NCI-H2081 treated with DMSO at 0.1 percent for 48 hours (cell line): ENCODE results near the gene SCN1B.

Source experiments
- DNase-seq: peaks from one replicate; lab custom pipeline; 2025; lab: John Stamatoyannopoulos, UW

The SCN1B gene

DNA sequence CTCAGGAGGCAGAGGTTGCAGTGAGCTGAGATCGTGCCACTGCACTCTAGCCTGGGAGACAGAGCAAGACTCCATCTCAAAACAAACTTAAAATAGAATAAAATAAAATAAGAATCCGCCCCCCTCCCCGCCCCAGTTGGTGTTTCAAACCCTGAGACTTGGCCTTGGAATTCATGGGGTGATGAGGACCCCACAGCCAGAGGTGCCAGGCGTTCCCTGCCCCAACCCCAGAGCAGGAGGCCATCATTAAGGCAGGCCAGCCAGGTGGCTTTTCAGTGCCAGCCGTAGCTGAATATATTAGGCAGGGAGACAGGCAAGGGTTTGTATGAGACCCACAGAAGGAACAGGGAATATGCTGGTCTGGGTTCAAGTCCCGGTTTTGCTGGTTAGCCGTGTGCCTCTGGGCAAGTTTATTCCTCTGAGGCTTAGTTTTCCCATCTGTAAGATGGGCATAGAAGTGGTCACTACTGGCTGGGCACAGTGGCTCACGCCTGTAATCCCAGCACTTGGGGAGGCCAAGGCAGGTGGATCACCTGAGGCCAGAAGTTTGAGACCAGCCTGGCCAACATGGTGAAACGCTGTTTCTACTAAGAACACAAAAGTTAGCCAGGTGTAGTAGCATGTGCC is 23.5 kb downstream of the SCN1B start:
- no peak for DNase-seq

DNA sequence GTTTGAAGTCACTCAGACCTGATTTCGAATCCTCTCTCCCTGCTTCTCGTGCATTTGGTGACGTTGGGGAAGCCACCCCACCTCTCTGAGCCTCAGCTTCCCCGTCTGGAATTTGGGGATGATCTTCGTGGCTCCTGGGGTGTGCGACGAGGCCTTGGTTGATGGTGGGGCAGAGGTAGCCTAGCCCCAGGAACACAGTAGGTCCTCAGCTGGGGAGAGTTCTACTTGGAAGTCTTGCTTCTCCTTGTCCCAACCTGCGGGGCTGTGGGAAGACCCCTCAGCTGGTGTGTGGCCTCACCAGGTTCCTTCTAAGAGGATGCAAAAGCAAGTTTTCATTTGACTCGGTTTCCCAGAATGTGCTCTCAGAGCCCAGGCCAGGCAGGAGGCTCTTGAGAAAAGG is 24.4 kb downstream of the SCN1B start:
- no peak for DNase-seq

DNA sequence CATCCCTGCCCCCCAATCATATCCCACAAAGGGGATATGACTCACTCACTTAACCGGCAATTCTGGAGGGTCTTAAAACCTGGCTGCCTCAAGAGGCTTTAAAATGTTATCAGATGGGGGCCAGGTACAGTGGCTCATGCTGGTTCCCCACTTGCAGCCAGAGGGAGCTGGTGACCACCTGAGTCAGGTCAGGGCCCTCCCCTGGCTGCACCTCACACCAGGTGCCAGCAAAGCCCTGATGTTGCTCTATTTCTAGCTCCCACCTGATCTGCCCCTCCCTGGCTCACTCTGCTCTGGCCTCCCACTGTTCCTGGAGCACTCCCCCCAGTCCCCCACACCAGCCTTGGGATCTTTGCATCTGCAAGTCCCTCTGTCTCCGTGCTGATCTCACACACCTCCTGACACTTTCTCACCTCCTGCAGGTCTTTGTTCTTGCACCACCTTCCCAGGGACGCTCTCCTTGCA is 25.5 kb downstream of the SCN1B start:
- DNase-seq = no peak

DNA sequence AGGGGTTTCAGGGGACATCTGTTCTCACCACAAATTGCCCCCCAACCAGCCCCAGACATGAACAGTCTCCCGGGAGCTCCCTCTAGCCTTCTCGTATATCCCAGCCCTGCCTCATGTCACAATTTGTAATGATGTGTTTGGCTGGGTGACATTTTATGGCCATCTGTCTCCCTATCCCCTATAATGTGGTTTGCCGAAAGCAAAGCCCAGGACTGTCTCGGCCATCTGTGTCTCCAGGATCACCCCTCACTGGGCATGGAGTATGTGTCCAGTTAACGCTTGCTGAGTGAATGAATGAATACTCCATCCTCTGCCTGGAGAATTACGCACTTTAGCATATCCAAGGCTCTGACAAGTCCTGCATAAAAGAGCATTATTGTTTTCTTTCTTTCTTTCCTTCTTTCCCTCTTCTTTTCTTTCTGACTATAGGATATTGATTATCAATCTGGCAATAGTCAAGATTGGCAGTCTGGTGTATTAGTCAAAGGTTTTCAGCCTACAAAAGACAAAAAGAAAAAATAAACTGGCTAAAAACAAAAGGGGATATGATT is 26.3 kb downstream of the SCN1B start:
- DNase-seq = no peak

DNA sequence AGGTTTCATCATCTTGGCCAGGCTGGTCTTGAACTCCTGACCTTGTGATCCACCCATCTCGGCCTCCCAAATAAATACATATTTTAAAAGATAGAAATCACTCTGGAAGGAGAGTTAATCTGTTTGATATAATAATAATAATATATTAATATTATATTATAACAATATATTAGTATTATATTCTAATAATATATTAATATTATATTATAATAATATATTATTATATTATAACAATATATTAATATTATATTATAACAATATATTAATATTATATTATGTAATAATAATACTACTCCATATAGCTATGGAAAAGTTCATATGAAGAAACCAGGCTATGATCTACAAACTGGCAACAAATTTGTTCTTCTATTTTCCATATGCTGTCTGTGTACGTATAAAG is 28.1 kb downstream of the SCN1B start:
- no peak for DNase-seq

DNA sequence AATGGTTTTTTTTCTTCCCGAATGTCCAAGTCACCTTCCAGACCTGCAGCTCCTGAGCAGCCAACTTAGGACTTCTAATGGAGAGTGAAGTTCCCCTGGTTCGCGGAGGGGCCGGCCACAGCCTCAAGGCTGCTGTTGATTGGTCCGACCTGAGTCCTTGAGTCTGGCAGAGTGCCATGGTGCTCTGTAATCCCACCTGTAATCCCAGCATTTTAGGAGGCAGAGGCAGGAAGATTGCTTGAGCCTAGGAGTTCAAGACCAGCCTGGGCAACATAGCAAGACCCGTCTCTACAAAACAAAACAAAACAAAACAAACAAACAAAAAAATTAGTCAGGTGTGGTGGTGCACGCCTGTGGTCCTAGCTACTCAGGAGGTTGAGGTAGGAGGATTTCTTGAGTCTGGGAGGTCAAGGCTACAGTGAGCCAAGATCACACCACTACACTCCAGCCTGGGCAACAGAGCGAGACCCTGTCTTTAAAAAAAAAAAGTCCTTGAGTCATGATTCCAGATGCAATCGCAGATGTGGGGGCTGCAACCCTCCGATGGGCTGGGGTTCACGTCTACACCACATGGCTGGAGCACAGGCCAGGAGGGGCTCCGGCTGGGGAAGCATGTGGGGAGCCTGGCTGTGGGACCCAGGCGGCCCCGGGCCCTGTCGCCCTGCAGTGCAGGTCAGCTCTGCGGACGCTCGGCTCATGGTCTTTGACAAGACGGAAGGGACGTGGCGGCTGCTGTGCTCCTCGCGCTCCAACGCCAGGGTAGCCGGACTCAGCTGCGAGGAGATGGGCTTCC is 28.9 kb downstream of the SCN1B start:
- no peak for DNase-seq

DNA sequence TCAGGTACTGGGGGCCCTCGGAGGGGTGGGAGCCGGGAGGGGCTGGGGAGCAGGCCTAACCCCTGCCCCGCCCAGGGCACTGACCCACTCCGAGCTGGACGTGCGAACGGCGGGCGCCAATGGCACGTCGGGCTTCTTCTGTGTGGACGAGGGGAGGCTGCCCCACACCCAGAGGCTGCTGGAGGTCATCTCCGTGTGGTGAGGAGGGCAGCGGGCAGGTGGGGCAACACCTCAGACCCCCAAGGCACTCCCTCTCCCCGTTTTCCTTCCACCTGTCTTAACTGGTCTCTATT is 29.5 kb downstream of the SCN1B start:
- no peak for DNase-seq

DNA sequence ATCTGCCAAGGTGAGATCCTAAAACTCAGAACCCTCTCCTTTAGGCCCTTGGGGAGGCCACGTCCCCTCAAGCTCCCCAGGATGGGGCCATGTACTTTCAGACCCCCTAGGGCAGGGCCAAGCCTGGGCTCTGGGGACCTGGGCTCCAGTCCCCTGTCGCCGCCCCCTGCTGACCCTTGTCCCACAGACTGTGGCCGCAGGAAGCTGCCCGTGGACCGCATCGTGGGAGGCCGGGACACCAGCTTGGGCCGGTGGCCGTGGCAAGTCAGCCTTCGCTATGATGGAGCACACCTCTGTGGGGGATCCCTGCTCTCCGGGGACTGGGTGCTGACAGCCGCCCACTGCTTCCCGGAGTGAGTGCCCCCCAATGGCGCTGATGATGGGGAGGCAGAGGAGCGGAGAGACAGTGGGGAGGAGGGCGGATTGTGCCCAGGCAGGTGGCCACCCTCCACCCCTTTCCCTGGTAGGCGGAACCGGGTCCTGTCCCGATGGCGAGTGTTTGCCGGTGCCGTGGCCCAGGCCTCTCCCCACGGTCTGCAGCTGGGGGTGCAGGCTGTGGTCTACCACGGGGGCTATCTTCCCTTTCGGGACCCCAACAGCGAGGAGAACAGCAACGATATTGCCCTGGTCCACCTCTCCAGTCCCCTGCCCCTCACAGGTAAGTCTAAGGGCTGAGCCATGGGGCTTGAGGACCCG is 30.0 kb downstream of the SCN1B start:
- DNase-seq = no peak

DNA sequence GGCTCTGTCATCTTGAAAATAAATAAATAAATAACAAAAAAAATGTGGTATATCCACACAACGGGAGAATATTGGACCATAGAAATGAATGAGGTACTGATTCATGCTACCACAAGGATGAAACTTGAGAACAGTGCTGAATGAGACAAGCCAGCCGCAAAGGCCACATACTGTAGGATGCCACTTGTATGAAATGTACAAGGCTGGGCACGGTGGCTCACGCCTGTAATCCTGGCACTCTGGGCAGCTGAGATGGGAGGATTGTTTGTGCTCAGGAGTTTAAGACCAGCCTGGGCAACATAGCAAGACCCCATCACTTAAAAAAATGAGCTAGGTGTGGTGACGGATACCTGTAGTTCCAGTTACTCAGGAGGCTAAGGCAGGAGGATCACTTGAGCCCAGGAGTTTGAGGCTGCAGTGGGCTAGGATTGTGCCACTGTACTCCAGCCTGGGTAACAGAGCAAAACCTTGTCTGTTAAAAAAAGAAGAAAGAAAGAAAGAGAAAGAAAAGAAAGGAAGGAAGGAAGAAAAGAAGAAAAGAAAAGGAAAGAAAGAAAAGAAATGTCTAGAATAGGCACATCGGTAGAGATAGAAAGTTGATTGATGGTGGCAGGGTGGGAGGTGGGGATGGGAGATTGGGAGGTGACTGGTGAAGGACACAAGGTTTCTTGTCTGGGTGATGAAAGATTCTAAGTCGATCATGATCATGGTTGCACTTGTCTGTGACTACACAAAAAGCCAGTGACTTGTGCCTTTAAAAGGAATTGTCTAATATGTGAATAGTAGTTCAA is 31.5 kb downstream of the SCN1B start:
- no peak for DNase-seq

DNA sequence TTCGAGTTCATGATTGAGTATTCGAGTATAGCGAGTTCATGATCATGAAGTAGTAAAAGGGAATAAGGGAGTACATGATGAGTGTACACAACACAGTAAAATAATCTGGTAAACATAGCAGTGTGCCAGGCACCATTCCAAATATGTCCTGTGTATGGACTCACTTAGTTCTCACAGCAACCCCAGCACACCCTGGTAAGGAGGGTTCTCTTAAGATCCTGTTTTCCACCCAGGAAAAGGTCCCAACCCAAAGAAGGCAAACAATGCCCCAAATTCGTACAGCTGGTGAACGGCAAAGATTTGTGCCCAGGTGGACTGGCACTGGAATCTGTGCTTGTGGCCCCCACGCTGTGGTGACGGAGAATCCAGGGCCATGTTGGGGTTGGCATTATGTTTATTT is 32.7 kb downstream of the SCN1B start:
- DNase-seq = no peak

DNA sequence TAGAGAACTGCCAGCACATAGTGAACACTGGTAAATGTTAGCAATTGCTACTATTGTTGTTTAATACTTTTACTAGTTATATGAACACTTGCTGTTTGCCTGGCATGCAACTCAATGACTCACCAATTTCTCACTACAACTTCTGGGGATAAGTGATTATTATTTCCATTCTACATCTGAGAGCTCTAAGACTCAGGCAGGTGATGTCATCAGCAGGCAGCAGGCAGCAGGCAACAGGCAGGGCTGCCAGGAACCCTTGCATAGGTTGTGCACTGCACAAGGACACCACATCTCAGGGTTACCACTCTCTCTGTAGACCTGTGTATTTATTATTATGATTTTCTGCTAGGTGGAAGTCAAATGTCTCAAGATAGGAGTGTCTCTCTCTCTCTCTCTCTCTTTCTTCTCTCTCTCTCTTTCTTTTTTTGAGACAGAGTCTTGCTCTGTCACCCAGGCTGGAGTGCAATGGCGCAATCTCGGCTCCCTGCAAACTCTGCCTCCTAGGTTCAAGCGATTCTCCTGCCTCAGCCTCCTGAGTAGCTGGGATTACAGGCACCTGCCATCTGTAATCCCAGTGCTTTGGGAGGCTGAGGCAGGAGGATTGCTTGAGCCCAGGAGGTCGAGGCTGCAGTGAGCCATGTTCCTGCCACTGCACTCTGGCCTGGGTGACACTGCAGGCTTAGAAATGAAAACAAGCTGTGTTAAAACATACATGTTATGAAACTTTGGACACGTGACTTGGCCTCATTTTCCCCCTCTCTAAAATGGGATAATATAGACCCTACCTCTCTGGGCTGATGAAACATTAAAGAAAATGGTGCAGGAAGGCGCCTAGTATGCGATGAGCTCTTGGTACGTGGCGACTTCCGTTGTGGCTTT is 33.9 kb downstream of the SCN1B start:
- no peak for DNase-seq

DNA sequence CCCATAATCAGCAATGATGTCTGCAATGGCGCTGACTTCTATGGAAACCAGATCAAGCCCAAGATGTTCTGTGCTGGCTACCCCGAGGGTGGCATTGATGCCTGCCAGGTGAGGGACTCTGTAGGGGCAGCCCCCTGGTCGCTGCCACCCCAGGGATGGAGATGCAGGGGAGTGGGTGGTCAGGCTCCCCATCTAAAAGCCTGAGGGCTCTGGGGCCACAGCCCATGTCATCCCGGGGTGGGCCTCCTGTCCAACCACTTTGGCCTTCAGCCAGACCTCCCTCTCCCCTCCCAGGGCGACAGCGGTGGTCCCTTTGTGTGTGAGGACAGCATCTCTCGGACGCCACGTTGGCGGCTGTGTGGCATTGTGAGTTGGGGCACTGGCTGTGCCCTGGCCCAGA is 35.3 kb downstream of the SCN1B start:
- DNase-seq = no peak

DNA sequence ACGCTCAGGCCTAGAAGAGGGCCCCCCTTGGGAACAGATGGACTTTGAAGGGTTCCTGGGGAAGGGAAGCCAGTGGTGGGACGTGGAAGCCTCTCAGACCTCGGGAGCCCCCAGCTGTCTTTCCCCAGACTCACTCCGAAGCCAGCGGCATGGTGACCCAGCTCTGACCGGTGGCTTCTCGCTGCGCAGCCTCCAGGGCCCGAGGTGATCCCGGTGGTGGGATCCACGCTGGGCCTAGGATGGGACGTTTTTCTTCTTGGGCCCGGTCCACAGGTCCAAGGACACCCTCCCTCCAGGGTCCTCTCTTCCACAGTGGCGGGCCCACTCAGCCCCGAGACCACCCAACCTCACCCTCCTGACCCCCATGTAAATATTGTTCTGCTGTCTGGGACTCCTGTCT is 35.9 kb downstream of the SCN1B start:
- no peak for DNase-seq

DNA sequence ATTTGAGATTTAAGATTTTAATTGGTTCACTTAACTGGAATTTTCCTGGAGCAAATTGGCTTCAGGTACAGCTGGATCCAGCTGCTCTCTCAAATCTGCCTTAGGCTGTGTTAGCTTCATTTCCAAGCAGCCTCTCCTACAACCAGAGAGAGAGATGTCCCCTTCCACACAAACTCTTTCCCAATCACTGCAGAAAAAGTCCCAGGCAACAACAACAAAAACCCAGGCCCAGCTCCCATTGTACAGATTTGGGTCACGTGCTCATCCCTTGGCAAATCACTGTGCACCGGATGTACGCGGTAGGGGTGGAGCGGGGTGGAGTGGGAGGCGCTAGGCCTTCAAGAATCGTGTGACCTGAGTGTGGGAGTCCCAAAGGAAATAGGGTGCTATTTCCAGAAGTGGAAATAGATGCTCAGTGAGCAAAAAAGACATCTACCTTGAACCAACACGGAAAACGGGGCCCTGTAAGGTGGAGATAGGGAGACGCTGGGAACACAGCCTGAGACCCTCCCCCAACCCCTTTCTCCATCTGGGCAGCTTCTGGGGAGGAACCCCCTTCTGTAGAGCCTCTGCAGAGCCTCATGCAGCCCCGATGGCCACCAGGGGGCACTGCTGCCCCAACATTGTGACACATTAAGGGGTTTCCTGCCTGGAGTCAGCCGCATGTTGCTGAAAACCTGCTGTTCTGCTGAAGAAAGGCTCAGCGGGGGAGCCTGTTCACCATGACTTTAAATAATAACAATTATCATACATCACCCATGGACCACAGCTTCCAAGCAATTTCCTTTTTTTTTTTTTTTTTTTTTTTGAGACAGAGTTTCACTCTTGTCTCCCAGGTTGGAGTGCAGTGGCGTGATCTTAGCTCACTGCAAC is 36.7 kb downstream of the SCN1B start:
- DNase-seq = no peak

DNA sequence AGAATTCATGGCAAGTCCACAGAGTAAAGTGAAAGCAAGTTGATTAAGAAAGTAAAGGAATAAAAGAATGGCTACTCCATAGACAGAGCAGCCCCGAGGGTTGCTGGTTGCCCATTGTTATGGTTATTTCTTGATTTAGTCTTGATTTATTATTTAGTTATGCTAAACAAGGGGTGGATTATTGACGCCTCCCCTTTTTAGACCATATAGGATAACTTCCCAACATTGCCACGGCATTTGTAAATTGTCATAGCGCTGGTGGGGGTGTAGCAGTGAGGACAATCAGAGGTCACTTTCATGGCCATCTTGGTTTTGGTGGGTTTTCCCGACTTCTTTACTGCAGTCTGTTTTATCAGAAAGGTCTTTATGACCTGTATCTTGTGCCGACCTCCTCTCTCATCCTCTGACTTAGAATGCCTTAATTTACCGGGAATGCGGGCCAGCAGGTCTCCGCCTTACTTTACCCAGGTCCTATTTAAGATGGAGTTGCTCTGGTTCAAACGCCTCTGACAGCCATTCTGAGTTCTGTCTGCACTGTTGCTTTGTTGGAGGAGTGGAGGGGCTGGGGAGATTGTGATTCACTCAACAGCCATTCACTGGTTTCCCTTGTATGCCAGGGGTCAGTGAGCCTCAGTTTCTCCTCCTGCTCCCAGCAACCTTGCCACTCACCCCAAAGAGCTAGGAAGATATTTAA is 38.8 kb downstream of the SCN1B start:
- DNase-seq = no peak

DNA sequence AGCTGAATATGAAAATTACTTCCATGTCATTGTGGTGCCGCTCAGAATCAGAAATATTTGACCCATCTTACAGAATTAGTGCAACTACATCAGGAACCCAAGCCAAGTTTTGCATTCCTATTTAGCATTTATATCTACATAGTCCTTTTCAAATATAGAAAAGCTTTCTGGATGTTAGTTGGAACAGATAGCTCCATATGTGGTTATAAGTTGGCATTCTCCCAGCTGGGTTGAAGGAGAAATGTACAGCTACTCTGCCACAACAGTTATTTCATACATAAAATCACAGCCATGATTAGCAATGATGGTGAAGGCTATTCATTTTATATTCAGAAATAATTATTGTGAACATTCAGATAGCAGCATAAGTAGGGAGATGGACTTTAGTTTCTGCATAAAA is 39.4 kb downstream of the SCN1B start:
- DNase-seq = no peak

DNA sequence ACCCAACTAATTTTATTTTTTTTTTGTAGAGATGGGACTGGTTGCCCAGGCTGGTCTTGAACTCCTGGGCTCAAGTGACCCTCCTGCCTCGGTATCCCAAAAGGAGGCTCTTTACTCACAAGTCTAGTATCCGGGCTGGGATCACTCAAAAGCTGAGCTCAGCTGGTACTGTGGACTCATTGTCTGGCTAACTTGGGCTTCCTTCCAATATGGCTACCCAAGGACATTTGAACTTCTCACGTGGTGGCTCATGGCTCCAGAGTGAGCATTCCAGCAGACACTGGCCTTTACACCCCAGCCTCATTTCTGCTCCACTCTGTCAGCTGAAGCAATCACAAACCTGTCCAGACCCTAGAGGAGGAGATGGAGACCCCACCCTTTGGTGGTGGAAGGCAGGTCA is 40.2 kb downstream of the SCN1B start:
- DNase-seq = no peak

DNA sequence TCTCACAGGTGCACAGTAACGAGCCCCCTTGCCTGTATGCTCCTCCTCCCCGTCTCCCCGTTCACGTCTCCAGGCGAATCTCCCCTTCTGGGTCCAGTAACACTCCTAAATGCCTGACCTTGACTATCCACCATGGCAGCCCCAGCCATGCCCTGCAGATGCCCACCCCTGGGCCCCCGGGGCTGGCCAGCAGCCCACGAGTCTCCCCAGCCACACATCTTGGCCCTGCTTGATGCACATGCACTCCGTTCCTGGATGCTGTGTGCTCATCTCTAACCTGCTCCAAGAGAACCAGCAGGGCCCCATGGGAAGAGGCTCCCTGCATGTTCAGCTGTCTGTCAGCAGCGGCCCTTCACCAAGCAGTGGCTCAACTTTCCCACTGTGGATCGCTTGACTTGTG is 43.2 kb downstream of the SCN1B start:
- no peak for DNase-seq

DNA sequence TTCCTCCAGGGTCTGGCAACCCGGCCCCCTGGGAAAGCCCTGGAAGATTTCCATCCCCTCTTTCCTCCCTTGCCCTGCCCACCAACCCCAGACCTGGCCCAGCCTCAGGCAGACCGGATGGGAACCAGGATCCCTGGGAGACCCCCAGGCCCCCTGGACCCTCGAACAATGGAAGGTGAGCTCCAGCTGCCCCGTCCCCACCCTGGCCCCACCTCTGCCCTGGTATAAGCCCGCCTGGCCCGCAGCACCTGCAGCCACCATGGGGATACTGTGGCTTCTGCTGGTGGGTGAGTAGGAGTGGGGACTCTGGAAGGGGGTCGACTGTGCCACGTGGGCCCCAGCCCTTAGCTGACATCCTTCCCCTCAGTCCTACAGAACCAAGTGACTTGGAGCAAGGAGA is 43.7 kb downstream of the SCN1B start:
- no peak for DNase-seq
